Measurements from ENCODE around the gene KCNK4.

KCNK4 gene

DNA sequence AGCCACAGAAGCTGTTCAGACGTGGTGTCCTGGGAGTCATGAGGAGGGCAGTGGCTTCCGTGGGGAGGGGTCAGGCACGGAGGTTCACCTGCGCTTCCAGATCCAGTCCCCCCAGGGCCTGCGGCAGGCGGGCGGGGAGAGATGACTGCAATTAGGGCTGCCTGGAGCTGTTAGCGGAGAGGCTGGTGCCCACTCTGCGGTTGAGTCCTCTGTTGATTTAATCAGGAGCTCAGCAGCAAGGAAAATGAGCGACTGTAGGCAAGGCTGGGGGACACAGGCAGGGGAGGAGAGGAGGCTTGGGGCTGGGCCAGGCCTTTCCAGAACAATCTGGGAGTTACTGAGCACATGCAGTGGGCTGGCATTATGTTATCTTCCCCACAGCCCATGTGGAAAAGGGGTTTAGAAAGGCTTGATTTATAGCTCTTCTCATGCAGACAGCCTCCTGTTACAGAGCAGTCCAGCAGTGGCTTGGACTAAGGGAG, 26.7 kb upstream of the KCNK4 start:
- no peak overlapping the region for H3K4me3 ChIP-seq (ENCODE audit: low read length)
- H3K9me3 ChIP-seq (replicated peaks; ENCODE audit: low read length), result no peaks in the 10 kb centered on the region
- H3K36me3 ChIP-seq (ENCODE audit: insufficient read depth, low read length), result peaks cover 69% of the 10 kb centered on the region
- H3K27me3 ChIP-seq (ENCODE audit: control insufficient read depth, insufficient read depth, low read length), result no peaks in the 10 kb centered on the region
- H3K4me2 ChIP-seq (ENCODE audit: low read length), result no peak overlapping the region
- H3K4me1 ChIP-seq (ENCODE audit: control insufficient read depth, insufficient read depth, low read length), result peaks cover 20% of the 10 kb centered on the region
- H3K9ac ChIP-seq (ENCODE audit: low read depth, low read length), result no peak overlapping the region

DNA sequence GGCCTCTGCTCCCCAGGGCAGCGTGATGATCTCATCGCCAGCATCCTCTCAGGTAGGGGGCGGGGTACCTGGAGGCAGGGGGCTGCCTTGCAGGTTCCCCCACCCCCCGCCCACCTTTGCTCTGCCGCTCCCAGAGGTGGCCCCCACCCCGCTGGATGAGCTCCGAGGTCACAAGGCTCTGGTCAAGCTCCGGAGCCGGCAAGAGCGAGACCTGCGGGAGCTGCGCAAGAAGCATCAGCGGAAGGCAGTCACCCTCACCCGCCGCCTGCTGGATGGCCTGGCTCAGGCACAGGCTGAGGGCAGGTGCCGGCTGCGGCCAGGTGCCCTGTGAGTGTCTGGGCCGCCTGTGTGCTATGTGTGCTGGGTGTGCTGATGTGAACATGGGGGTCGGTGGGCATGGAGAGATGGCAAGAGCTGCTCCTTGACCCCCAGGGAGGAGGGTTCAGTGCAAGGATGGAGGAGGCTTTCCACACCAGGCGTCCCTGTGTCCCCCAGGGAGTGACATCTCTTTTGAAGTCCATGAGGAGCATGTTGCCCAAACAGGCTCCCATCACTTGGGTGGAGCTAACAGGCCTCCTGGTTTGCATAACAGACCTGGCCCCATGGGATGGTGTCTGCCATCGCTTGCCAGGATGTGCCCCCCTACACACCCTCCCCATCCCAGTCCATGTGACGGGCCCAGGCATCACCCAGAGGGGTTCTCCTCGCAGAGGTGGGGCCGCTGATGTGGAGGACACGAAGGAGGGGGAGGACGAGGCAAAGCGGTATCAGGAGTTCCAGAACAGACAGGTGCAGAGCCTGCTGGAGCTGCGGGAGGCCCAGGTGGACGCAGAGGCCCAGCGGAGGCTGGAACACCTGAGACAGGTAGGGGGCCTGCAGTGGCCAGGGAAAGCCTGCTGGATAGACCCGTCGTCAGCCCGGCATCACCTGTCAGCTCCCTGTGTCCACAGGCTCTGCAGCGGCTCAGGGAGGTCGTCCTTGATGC, 25.6 kb upstream of the KCNK4 start:
- H3K27me3 ChIP-seq (ENCODE audit: control insufficient read depth, insufficient read depth, low read length), result no peaks in the 10 kb centered on the region
- H3K9ac ChIP-seq (ENCODE audit: low read depth, low read length), result no peak overlapping the region
- H3K36me3 ChIP-seq (ENCODE audit: insufficient read depth, low read length), result peaks cover 58% of the 10 kb centered on the region
- H3K4me2 ChIP-seq (ENCODE audit: low read length), result no peak overlapping the region
- H3K4me1 ChIP-seq (ENCODE audit: control insufficient read depth, insufficient read depth, low read length), result peaks cover 21% of the 10 kb centered on the region
- H3K4me3 ChIP-seq (ENCODE audit: low read length), result no peak overlapping the region
- no peaks in the 10 kb centered on the region for H3K9me3 ChIP-seq (replicated peaks; ENCODE audit: low read length)

- Histone ChIP-seq H3K4me1 (ENCODE audit: control insufficient read depth, insufficient read depth, low read length) (peaks cover 21% of the 10 kb centered on the region), H3K9ac (ENCODE audit: low read depth, low read length) (no peak overlapping the region), H3K4me2 (ENCODE audit: low read length) (no peak overlapping the region), H3K9me3 (replicated peaks; ENCODE audit: low read length) (no peaks in the 10 kb centered on the region), H3K36me3 (ENCODE audit: insufficient read depth, low read length) (peaks cover 50% of the 10 kb centered on the region), H3K27me3 (ENCODE audit: control insufficient read depth, insufficient read depth, low read length) (no peaks in the 10 kb centered on the region), H3K4me3 (ENCODE audit: low read length) (no peak overlapping the region)
Measured at GRCh38 chr11:64266339-64266738, 24.8 kb upstream of the KCNK4 start.

DNA sequence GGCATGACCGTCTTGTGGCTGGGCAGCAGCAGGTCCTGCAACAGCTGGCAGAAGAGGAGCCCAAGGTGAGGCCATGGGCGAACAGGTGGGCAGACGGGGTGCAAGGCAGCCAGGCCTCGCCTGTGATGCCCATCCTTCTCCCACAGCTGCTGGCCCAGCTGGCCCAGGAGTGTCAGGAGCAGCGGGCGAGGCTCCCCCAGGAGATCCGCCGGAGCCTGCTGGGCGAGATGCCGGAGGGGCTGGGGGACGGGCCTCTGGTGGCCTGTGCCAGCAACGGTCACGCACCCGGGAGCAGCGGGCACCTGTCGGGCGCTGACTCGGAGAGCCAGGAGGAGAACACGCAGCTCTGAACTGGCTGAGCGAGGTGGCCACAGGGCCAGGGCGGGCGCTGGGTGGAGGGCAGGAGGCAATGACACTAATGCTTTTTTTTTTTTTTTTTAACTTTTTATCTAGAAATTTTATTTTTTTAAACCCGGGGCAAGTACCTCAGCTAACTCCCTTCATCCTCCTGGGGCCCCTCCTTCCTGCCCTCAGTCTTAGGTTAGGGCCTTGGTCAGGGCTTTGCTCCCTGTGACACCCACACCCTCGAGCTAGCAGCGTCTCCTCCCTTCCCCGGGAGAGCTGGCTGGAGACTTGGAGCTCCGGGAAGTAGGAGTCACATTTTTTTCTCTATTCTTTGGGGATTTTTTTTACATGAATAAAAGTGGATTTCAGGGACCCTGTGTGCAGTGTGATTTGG, 23.7 kb upstream of the KCNK4 start:
- H3K36me3 ChIP-seq (ENCODE audit: insufficient read depth, low read length), result peaks cover 39% of the 10 kb centered on the region
- H3K27me3 ChIP-seq (ENCODE audit: control insufficient read depth, insufficient read depth, low read length), result no peaks in the 10 kb centered on the region
- H3K9ac ChIP-seq (ENCODE audit: low read depth, low read length), result no peak overlapping the region
- no peak overlapping the region for H3K4me3 ChIP-seq (ENCODE audit: low read length)
- H3K4me2 ChIP-seq (ENCODE audit: low read length), result no peak overlapping the region
- no peaks in the 10 kb centered on the region for H3K9me3 ChIP-seq (replicated peaks; ENCODE audit: low read length)
- H3K4me1 ChIP-seq (ENCODE audit: control insufficient read depth, insufficient read depth, low read length), result peaks cover 29% of the 10 kb centered on the region

- Histone ChIP-seq H3K4me1 (ENCODE audit: control insufficient read depth, insufficient read depth, low read length) (peaks cover 26% of the 10 kb centered on the region), H3K9ac (ENCODE audit: low read depth, low read length) (peak overlapping the region; percentile 80), H3K27me3 (ENCODE audit: control insufficient read depth, insufficient read depth, low read length) (no peaks in the 10 kb centered on the region), H3K4me2 (ENCODE audit: low read length) (peak overlapping the region; percentile 93), H3K9me3 (replicated peaks; ENCODE audit: low read length) (no peaks in the 10 kb centered on the region), H3K4me3 (ENCODE audit: low read length) (peak overlapping the region; percentile 72), H3K36me3 (ENCODE audit: insufficient read depth, low read length) (peaks cover 31% of the 10 kb centered on the region)
Measured at GRCh38 chr11:64268025-64268892, 22.8 kb upstream of the KCNK4 start.

DNA sequence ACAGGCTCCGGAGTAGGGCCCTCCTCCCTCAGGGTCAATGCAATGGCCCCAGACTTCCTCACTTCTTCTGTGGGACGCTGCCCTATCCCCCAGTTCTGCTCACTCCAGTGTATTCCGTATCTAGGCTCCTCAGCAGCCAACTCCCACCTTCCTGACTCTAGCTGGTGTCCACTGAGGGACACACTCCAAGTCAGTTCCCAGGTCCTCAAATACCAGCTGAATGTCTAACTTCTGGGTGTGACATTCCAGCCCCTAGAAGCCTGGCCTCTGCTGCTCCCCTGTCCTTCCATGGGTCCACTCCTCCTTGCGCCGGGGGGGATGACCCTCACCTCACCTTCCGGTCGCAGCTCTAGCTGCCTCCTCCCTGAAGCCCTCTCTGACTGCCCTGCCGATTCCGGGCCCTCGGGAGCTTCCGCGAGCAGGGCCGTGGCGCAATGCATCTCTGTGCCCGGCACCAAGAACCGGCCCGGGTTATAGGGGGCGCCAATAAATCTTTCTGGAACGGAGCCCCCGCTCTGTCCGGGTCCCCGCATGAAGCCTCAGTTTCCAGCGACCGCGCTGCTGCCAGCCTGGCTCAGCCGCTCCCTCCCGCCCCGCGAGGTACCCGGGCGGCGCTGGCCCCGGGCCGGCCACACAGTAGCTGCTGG, 22.1 kb upstream of the KCNK4 start:
- H3K9me3 ChIP-seq (replicated peaks; ENCODE audit: low read length), result no peaks in the 10 kb centered on the region
- peak overlapping the region; percentile 72 for H3K4me3 ChIP-seq (ENCODE audit: low read length)
- peaks cover 26% of the 10 kb centered on the region for H3K4me1 ChIP-seq (ENCODE audit: control insufficient read depth, insufficient read depth, low read length)
- peak overlapping the region; percentile 80 for H3K9ac ChIP-seq (ENCODE audit: low read depth, low read length)
- H3K27me3 ChIP-seq (ENCODE audit: control insufficient read depth, insufficient read depth, low read length), result no peaks in the 10 kb centered on the region
- peaks cover 23% of the 10 kb centered on the region for H3K36me3 ChIP-seq (ENCODE audit: insufficient read depth, low read length)
- peak overlapping the region; percentile 93 for H3K4me2 ChIP-seq (ENCODE audit: low read length)

DNA sequence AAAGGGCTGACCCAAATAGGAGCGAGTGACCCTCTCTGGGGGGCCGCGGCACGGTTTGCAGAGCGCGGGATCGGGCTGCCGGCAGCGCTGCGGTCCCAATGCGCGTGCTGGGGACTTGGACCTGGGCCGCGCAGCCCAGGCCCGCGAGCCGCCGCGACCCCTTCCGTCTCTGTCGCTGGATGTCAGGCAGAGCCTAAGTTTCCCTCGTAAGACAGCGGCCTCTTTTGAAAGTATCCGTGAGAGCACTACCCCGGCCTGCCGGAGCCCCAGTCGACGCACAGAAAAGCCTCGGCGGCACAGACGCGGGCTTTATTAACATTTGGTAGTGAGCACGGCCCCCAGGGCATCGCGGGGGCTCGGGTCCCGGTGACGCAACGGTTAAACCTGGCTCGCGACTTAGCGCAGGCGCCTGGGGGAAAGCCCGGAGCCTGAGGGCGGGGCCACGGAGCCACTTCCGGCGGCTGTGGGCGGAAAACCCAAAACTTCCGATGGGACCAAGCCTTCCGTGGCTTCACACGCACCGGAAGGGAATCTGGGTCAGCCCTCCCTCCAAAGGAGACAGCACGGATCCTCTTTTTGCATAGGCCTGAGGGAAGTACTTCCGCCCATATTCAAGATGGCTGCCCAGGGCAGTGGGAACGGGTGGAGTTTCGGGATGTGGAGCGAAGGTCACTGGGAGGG, 21.4 kb upstream of the KCNK4 start:
- Histone ChIP-seq H3K4me1 (ENCODE audit: control insufficient read depth, insufficient read depth, low read length) (peaks cover 26% of the 10 kb centered on the region), H3K9me3 (replicated peaks; ENCODE audit: low read length) (no peaks in the 10 kb centered on the region), H3K4me2 (ENCODE audit: low read length) (peak overlapping the region; percentile 93), H3K9ac (ENCODE audit: low read depth, low read length) (peak overlapping the region; percentile 84), H3K4me3 (ENCODE audit: low read length) (peak overlapping the region; percentile 79), H3K36me3 (ENCODE audit: insufficient read depth, low read length) (peaks cover 16% of the 10 kb centered on the region), H3K27me3 (ENCODE audit: control insufficient read depth, insufficient read depth, low read length) (no peaks in the 10 kb centered on the region)

- Histone ChIP-seq H3K9me3 (replicated peaks; ENCODE audit: low read length) (no peaks in the 10 kb centered on the region), H3K36me3 (ENCODE audit: insufficient read depth, low read length) (peaks cover 9% of the 10 kb centered on the region), H3K4me3 (ENCODE audit: low read length) (no peak overlapping the region), H3K4me2 (ENCODE audit: low read length) (no peak overlapping the region), H3K9ac (ENCODE audit: low read depth, low read length) (no peak overlapping the region), H3K27me3 (ENCODE audit: control insufficient read depth, insufficient read depth, low read length) (no peaks in the 10 kb centered on the region), H3K4me1 (ENCODE audit: control insufficient read depth, insufficient read depth, low read length) (peaks cover 15% of the 10 kb centered on the region)
Measured at GRCh38 chr11:64275031-64275800, 15.9 kb upstream of the KCNK4 start.

DNA sequence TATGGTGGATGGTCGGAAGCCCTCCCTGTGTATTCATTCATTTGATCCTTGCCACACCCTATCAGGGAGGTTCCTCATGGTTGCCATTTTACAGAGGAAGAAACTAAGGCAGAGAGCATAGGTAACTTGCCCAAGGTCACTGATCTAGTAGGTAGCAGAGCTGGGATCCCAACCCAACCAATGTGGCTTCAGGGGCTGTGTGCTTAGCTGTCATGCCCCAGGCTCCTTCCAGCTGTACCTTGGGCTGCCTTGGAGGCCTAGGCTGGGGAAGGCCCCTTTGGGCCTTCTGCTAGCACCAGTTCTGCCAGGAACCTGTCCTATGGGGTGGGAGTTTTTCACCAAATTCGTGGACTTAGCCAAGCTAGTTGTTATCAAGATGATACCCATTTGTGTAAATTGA, 15.3 kb upstream of the KCNK4 start:
- no peak overlapping the region for H3K4me3 ChIP-seq (ENCODE audit: low read length)
- peaks cover 15% of the 10 kb centered on the region for H3K4me1 ChIP-seq (ENCODE audit: control insufficient read depth, insufficient read depth, low read length)
- H3K4me2 ChIP-seq (ENCODE audit: low read length), result no peak overlapping the region
- H3K36me3 ChIP-seq (ENCODE audit: insufficient read depth, low read length), result peaks cover 9% of the 10 kb centered on the region
- H3K27me3 ChIP-seq (ENCODE audit: control insufficient read depth, insufficient read depth, low read length), result no peaks in the 10 kb centered on the region
- H3K9me3 ChIP-seq (replicated peaks; ENCODE audit: low read length), result no peaks in the 10 kb centered on the region
- H3K9ac ChIP-seq (ENCODE audit: low read depth, low read length), result no peak overlapping the region

Data from skeletal muscle satellite cell (primary cell).